Measurements from ENCODE around the gene IL36RN.

The IL36RN gene

DNA sequence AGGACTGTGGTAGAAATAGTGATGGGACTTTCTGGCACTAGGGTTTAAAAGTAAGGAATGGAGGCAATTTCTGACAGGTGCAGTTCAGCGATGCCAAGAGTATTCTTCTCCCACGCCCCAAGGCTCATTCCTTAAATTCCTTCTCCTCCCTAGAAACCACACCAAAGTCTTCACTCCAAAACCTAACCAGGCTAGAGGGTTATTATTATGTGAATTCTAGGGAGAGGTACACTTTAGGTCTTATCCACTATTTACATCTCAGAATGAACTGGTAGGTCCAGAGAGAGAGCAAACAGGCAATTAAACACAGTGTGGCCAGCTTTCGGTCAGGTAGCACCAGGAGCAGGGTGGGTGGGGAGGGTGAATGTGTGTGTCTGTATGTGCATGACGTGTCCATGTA is 20.1 kb downstream of the IL36RN start:
- H3K4me1 ChIP-seq (ENCODE audit: low read length), result peaks cover 15% of the 10 kb centered on the region
- no peak overlapping the region for H3K9ac ChIP-seq (ENCODE audit: low read length)
- no peak overlapping the region for H2AFZ ChIP-seq (ENCODE audit: low read depth, low read length)
- no peaks in the 10 kb centered on the region for H3K36me3 ChIP-seq (replicated peaks; ENCODE audit: low read depth, low read length)
- H3K4me3 ChIP-seq (ENCODE audit: low read length), result no peak overlapping the region
- H3K27ac ChIP-seq (ENCODE audit: low read length), result no peak overlapping the region
- peaks cover 25% of the 10 kb centered on the region for H3K27me3 ChIP-seq (ENCODE audit: low read depth, low read length)
- H3K4me2 ChIP-seq (ENCODE audit: low read length), result no peak overlapping the region
- H3K9me3 ChIP-seq (ENCODE audit: insufficient read depth, low read length), result no peaks in the 10 kb centered on the region
- no peaks in the 10 kb centered on the region for H3K79me2 ChIP-seq (ENCODE audit: low read length)
- TF ChIP-seq, protein P1, sequence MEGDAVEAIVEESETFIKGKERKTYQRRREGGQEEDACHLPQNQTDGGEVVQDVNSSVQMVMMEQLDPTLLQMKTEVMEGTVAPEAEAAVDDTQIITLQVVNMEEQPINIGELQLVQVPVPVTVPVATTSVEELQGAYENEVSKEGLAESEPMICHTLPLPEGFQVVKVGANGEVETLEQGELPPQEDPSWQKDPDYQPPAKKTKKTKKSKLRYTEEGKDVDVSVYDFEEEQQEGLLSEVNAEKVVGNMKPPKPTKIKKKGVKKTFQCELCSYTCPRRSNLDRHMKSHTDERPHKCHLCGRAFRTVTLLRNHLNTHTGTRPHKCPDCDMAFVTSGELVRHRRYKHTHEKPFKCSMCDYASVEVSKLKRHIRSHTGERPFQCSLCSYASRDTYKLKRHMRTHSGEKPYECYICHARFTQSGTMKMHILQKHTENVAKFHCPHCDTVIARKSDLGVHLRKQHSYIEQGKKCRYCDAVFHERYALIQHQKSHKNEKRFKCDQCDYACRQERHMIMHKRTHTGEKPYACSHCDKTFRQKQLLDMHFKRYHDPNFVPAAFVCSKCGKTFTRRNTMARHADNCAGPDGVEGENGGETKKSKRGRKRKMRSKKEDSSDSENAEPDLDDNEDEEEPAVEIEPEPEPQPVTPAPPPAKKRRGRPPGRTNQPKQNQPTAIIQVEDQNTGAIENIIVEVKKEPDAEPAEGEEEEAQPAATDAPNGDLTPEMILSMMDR (IDR thresholded peaks at IDR 0.05; ENCODE audit: low read depth, low read length), result no peak
- no peaks in the 10 kb centered on the region for H4K20me1 ChIP-seq (ENCODE audit: insufficient read depth, low read length)

DNA sequence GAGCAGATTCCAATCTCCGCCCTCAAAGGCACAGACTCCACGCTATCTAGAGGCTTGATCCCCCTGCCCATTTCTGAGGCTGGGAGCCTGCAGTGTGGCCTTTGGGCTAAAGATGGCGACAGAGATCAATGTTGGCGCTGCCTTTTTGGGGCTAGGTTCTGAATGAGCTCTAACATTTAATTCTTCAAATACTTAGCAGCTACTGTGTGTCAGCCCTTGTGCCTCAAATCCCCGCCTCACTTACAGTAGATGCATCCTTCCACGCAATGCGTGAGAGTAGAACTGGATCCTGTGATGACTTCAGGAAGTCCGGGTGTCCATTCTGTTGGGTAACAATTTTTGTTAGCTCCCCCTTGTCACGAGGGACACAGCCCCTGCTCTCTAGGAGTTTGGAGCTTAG is 21.1 kb downstream of the IL36RN start:
- Histone ChIP-seq H3K27ac (ENCODE audit: low read length) (no peak overlapping the region), H3K79me2 (ENCODE audit: low read length) (no peaks in the 10 kb centered on the region), H3K36me3 (replicated peaks; ENCODE audit: low read depth, low read length) (no peaks in the 10 kb centered on the region), H2AFZ (ENCODE audit: low read depth, low read length) (peak overlapping the region; percentile 41; the same call in 1 of the 2 replicates), H3K9me3 (ENCODE audit: insufficient read depth, low read length) (no peaks in the 10 kb centered on the region), H3K9ac (ENCODE audit: low read length) (no peak overlapping the region), H4K20me1 (ENCODE audit: insufficient read depth, low read length) (no peaks in the 10 kb centered on the region), H3K4me1 (ENCODE audit: low read length) (peaks cover 15% of the 10 kb centered on the region), H3K4me3 (ENCODE audit: low read length) (no peak overlapping the region), H3K4me2 (ENCODE audit: low read length) (peak overlapping the region; percentile 57), H3K27me3 (ENCODE audit: low read depth, low read length) (peaks cover 29% of the 10 kb centered on the region)
- TF ChIP-seq, protein P1 (IDR thresholded peaks at IDR 0.05; ENCODE audit: low read depth, low read length), result peak; percentile 96
- TF ChIP-seq EZH2phosphoT487 (IDR thresholded peaks at IDR 0.05; ENCODE audit: low read depth), result no peak

DNA sequence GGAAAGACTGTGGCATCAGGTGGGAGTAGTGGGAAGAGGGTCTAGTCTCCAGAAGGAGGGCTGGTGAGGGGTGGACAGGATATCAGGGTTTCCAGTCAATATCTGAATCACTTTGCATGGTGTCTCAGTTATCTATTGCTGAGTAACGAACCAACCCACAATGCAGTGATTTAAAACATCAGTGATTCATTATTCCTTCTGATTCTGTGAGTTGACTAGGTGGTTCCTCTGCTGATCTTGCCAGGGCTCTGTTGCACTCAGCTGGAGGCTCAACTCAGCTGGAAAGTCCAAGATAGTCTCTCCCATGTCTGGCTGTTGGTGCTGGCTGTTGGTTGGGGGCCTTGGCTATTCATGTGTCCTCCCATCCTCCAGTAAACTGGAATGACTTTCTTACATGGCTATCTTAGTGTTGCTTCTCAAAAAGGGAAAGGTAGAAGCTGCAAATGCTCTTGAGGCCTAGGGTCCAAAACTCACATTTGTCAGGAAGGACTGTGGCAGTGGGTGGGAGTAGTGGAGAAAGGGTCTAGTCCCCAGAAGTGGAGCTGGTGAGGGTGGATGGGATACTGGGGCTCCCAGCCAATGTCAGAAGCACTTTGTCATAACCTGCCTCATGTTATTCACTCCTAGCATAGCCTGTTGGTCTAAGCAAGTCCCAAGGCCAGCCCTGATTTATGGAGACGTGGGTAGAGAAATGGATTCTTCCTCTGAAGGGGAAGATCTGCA is 22.7 kb downstream of the IL36RN start:
- Histone ChIP-seq H3K79me2 (ENCODE audit: low read length) (no peaks in the 10 kb centered on the region), H3K27ac (ENCODE audit: low read length) (no peak overlapping the region), H3K9ac (ENCODE audit: low read length) (no peak overlapping the region), H3K4me2 (ENCODE audit: low read length) (no peak overlapping the region), H3K4me3 (ENCODE audit: low read length) (no peak overlapping the region), H3K4me1 (ENCODE audit: low read length) (peaks cover 15% of the 10 kb centered on the region), H3K9me3 (ENCODE audit: insufficient read depth, low read length) (no peaks in the 10 kb centered on the region), H4K20me1 (ENCODE audit: insufficient read depth, low read length) (no peaks in the 10 kb centered on the region), H3K36me3 (replicated peaks; ENCODE audit: low read depth, low read length) (no peaks in the 10 kb centered on the region), H3K27me3 (ENCODE audit: low read depth, low read length) (peaks cover 24% of the 10 kb centered on the region), H2AFZ (ENCODE audit: low read depth, low read length) (no peak overlapping the region)
- no peak for TF ChIP-seq EZH2phosphoT487 (IDR thresholded peaks at IDR 0.05; ENCODE audit: low read depth)
- TF ChIP-seq, protein P1 (IDR thresholded peaks at IDR 0.05; ENCODE audit: low read depth, low read length), result no peak

DNA sequence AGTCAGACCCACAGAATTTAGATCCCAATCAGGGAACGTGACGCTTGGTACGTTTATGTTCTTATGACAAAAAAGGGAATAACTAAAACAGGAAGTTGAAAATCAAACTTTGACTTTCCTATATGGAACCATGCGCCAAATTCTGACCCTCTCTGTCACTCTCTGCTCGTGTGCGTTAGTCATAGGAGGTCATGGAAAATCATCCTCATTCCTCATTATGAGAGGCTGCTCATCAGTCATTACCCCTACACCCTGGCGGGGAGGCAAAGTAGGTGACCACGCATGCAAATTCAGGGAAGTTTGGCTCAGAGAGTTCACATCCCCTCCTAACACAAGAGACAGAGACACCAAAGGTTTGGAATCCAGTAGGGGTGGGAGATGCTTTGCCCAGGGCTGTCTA is 24.3 kb downstream of the IL36RN start:
- peaks cover 28% of the 10 kb centered on the region for H3K27me3 ChIP-seq (ENCODE audit: low read depth, low read length)
- no peaks in the 10 kb centered on the region for H4K20me1 ChIP-seq (ENCODE audit: insufficient read depth, low read length)
- H3K9ac ChIP-seq (ENCODE audit: low read length), result no peak overlapping the region
- no peak overlapping the region for H3K27ac ChIP-seq (ENCODE audit: low read length)
- TF ChIP-seq EZH2phosphoT487 (IDR thresholded peaks at IDR 0.05; ENCODE audit: low read depth), result no peak
- TF ChIP-seq, protein P1 (IDR thresholded peaks at IDR 0.05; ENCODE audit: low read depth, low read length), result no peak
- H3K79me2 ChIP-seq (ENCODE audit: low read length), result no peaks in the 10 kb centered on the region
- peaks cover 10% of the 10 kb centered on the region for H3K4me1 ChIP-seq (ENCODE audit: low read length)
- H3K9me3 ChIP-seq (ENCODE audit: insufficient read depth, low read length), result no peaks in the 10 kb centered on the region
- H2AFZ ChIP-seq (ENCODE audit: low read depth, low read length), result peak overlapping the region; percentile 54
- H3K4me2 ChIP-seq (ENCODE audit: low read length), result peak overlapping the region; percentile 55
- no peaks in the 10 kb centered on the region for H3K36me3 ChIP-seq (replicated peaks; ENCODE audit: low read depth, low read length)
- peak overlapping the region; percentile 39 for H3K4me3 ChIP-seq (ENCODE audit: low read length)
